ENCODE data around the gene GRIN3B. TPM values are rescaled to one million over a fixed set of nuclear protein-coding genes. Genes with fewer than 3 reads are reported as not detected.

The GRIN3B gene
- total and polyA plus RNA-seq, 2 donors (not counting 1 experiment from before 2014, with no cell fraction given) = 0.10 to 0.42 TPM

GRCh38 chr19:991174-991931 lies 8.9 kb upstream of the GRIN3B start:
- peaks cover 0 to 8% (median 3%) of the 10 kb centered on the region in 4 experiments for H3K27me3 ChIP-seq (replicated peaks in 1 of 4; ENCODE audit: control extremely low read depth in 1 of 4, control insufficient read depth in 3 of 4, insufficient read depth in 4 of 4, low read length in 3 of 4)
- H3K4me1 ChIP-seq (ENCODE audit: control insufficient read depth in 2 of 2, insufficient read depth in 2 of 2, low read length in 2 of 2) = peaks cover 6% of the 10 kb centered on the region in 2 donors
- ATAC-seq (ENCODE audit: low read depth) = peak; percentile 60
- H3K9me3 ChIP-seq (ENCODE audit: control extremely low read depth in 1 of 3, control insufficient read depth in 2 of 3, insufficient read depth in 1 of 3, low read length in 2 of 3) = no peaks in the 10 kb centered on the region
- no peak overlapping the region for H2AFZ ChIP-seq (ENCODE audit: insufficient read depth, low read depth, low read length, poor library complexity, severe bottlenecking)
- H3K79me2 ChIP-seq (ENCODE audit: control insufficient read depth, insufficient read depth, low read length) = peaks cover 15% of the 10 kb centered on the region
- no peak overlapping the region for H3K27ac Mint-ChIP-seq
- 93% methylated on average over 30 of the region's 47 CpGs for WGBS (ENCODE audit: insufficient coverage)
- intact Hi-C loops (cut with micrococcal nuclease) = no loop called here
- peaks cover under 1% of the 10 kb centered on the region for H3K27me3 Mint-ChIP-seq
- H3K4me2 ChIP-seq (replicated peaks; ENCODE audit: low read depth, low read length, poor library complexity, severe bottlenecking) = no peak overlapping the region
- H3K27ac ChIP-seq (ENCODE audit: low read length in 2 of 2) = no peak overlapping the region
- POLR2A ChIA-PET = no interaction called here
- H4K20me1 ChIP-seq (ENCODE audit: control insufficient read depth, insufficient read depth, low read length, poor library complexity, severe bottlenecking) = peaks cover 14% of the 10 kb centered on the region
- H3K4me3 Mint-ChIP-seq = no peak overlapping the region
- CTCF ChIA-PET = no interaction called here
- TF ChIP-seq CTCF (IDR thresholded peaks at IDR 0.05) (no peak), EZH2 (IDR thresholded peaks at IDR 0.05; ENCODE audit: borderline replicate concordance, insufficient read depth, low read depth, low read length, poor library complexity, severe bottlenecking) (no peak)
- no peak for DNase-seq
- H3K36me3 ChIP-seq (replicated peaks in 1 of 2; ENCODE audit: control extremely low read depth in 1 of 2, control insufficient read depth in 1 of 2, extremely low read depth in 1 of 2, insufficient read depth in 2 of 2, low read length in 1 of 2) = peaks cover 0 to 30% of the 10 kb centered on the region in 2 experiments
- H3K9ac ChIP-seq (ENCODE audit: low read length) = no peak overlapping the region
- no peaks in the 10 kb centered on the region for H3K9me3 Mint-ChIP-seq (ENCODE audit: insufficient read depth)
- no peak overlapping the region for H3K4me3 ChIP-seq (ENCODE audit: control extremely low read depth in 1 of 5, extremely low read depth in 1 of 5, insufficient read depth in 1 of 5, low read depth in 2 of 5, low read length in 4 of 5)
- H3K4me1 Mint-ChIP-seq = peaks cover 4% of the 10 kb centered on the region

- peaks cover 10 to 11% of the 10 kb centered on the region in 2 donors for H3K4me1 ChIP-seq (ENCODE audit: control insufficient read depth in 2 of 2, insufficient read depth in 2 of 2, low read length in 2 of 2)
- H3K9ac ChIP-seq (ENCODE audit: low read length) = no peak overlapping the region
- intact Hi-C loops (cut with micrococcal nuclease) = no loop called here
- ChIA-PET CTCF (no interaction called here), POLR2A (no interaction called here)
- H4K20me1 ChIP-seq (ENCODE audit: control insufficient read depth, insufficient read depth, low read length, poor library complexity, severe bottlenecking) = peaks cover 14% of the 10 kb centered on the region
- Mint-ChIP-seq H3K4me3 (no peak overlapping the region), H3K27me3 (peaks cover 4% of the 10 kb centered on the region), H3K9me3 (ENCODE audit: insufficient read depth) (no peaks in the 10 kb centered on the region), H3K27ac (no peak overlapping the region), H3K4me1 (peaks cover 6% of the 10 kb centered on the region)
- WGBS (ENCODE audit: insufficient coverage) = 97% methylated on average over 39 of the region's 42 CpGs
- peaks cover 0 to 28% of the 10 kb centered on the region in 2 experiments for H3K36me3 ChIP-seq (replicated peaks in 1 of 2; ENCODE audit: control extremely low read depth in 1 of 2, control insufficient read depth in 1 of 2, extremely low read depth in 1 of 2, insufficient read depth in 2 of 2, low read length in 1 of 2)
- peaks cover 0 to 15% (median 6%) of the 10 kb centered on the region in 4 experiments for H3K27me3 ChIP-seq (replicated peaks in 1 of 4; ENCODE audit: control extremely low read depth in 1 of 4, control insufficient read depth in 3 of 4, insufficient read depth in 4 of 4, low read length in 3 of 4)
- H3K4me3 ChIP-seq (ENCODE audit: control extremely low read depth in 1 of 5, extremely low read depth in 1 of 5, insufficient read depth in 1 of 5, low read depth in 2 of 5, low read length in 4 of 5) = no peak overlapping the region
- H3K79me2 ChIP-seq (ENCODE audit: control insufficient read depth, insufficient read depth, low read length) = peaks cover 11% of the 10 kb centered on the region
- H2AFZ ChIP-seq (ENCODE audit: insufficient read depth, low read depth, low read length, poor library complexity, severe bottlenecking) = no peak overlapping the region
- DNase-seq (no peak), ATAC-seq (ENCODE audit: low read depth) (no peak)
- H3K9me3 ChIP-seq (ENCODE audit: control extremely low read depth in 1 of 3, control insufficient read depth in 2 of 3, insufficient read depth in 1 of 3, low read length in 2 of 3) = no peaks in the 10 kb centered on the region
- no peak overlapping the region for H3K27ac ChIP-seq (ENCODE audit: low read length in 2 of 2)
- no peak overlapping the region for H3K4me2 ChIP-seq (replicated peaks; ENCODE audit: low read depth, low read length, poor library complexity, severe bottlenecking)
- TF ChIP-seq EZH2 (IDR thresholded peaks at IDR 0.05; ENCODE audit: borderline replicate concordance, insufficient read depth, low read depth, low read length, poor library complexity, severe bottlenecking) = no peak
- TF ChIP-seq CTCF (IDR thresholded peaks at IDR 0.05) = no peak
Observed at GRCh38 chr19:991932-992669, 8.1 kb upstream of the GRIN3B start.

All from B cell (primary cell).